Measurements from ENCODE around the gene C5.

Gene C5

GRCh38 chr9:120966013-120966369 lies 84.1 kb downstream of the C5 start:
- DNase-seq (ENCODE audit: low spot score): no peak
- TF ChIP-seq, protein P1, sequence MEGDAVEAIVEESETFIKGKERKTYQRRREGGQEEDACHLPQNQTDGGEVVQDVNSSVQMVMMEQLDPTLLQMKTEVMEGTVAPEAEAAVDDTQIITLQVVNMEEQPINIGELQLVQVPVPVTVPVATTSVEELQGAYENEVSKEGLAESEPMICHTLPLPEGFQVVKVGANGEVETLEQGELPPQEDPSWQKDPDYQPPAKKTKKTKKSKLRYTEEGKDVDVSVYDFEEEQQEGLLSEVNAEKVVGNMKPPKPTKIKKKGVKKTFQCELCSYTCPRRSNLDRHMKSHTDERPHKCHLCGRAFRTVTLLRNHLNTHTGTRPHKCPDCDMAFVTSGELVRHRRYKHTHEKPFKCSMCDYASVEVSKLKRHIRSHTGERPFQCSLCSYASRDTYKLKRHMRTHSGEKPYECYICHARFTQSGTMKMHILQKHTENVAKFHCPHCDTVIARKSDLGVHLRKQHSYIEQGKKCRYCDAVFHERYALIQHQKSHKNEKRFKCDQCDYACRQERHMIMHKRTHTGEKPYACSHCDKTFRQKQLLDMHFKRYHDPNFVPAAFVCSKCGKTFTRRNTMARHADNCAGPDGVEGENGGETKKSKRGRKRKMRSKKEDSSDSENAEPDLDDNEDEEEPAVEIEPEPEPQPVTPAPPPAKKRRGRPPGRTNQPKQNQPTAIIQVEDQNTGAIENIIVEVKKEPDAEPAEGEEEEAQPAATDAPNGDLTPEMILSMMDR (IDR thresholded peaks at IDR 0.05; ENCODE audit: borderline replicate concordance, control extremely low read depth, extremely low read depth, insufficient read depth, missing control alignments): no peak
- in situ Hi-C loops (cut with MboI; ENCODE audit: low sequenced_read_pairs, unreplicated experiment): no loop called here

DNA sequence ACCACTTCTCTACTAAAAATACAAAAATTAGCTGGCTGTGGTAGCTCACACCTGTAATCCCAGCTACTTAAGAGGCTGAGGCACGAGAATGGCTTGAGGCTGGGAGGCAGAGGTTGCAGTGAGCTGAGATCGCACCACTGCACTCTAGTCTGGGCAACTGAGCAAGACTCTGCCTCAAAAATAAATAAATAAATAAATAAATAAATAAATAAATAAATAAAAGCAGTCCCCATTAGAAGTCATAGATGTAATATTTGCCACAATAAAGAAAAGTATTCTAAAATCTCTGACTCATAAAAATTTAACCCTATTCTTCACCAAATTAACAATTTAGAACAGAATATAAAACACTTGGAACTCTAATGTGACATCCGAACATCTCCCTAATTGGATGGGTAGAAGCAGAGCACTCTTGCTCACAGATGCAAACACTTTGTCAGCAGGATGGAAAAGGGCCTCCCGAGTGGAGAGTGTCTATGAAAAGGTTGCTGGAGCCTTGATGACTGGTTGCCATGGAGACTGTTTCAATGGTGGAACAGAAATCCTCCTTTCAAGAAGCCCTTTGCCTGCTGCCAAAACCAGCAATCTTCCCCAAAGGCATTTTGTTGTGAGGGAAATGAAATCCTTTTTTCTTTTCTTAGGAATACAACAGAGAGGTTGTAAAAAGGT lies 84.6 kb downstream of the C5 start:
- in situ Hi-C loops (cut with MboI; ENCODE audit: low sequenced_read_pairs, unreplicated experiment): no loop called here
- TF ChIP-seq, protein P1 (IDR thresholded peaks at IDR 0.05; ENCODE audit: borderline replicate concordance, control extremely low read depth, extremely low read depth, insufficient read depth, missing control alignments): no peak
- no peak for DNase-seq (ENCODE audit: low spot score)

DNA sequence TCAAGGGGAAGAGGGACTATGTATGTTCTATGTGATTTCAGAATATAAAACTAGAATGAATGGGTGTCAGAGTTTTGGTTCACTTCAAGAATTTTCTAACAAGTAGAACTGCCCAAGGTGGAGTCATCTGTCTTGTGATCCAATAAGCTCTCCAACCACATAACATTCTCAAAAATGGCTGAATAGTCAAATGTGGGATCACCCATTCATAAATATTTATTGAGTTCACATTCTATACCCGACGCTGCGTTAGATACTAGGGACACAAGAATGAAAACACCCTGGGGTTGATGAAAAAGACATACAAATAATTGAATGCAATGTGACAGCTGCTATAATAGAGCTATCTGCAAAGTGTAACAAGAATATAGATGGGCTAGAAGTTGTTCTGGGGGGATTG lies 88.1 kb downstream of the C5 start:
- TF ChIP-seq, protein P1 (IDR thresholded peaks at IDR 0.05; ENCODE audit: borderline replicate concordance, control extremely low read depth, extremely low read depth, insufficient read depth, missing control alignments): no peak
- in situ Hi-C loops (cut with MboI; ENCODE audit: low sequenced_read_pairs, unreplicated experiment): no loop called here
- DNase-seq (ENCODE audit: low spot score): no peak

DNA sequence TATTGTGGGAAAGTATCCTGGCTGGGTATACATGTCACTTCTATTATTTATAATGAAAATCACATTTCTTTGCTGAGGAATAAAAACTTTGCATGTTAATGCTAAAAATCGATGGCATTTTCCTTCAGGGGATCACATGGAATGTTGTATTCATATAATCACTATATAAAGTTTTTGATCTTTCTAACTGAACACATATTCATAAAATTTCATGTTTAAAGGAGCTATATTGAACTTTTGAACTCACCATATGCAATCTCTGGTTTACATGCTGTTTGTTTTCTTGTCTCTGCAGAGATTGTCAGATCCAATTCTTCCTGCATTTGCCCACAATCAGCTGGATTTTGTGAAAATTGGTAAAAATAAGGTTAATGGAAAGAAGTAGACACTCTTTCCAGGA lies 90.1 kb downstream of the C5 start:
- in situ Hi-C loops (cut with MboI; ENCODE audit: low sequenced_read_pairs, unreplicated experiment): no loop called here
- TF ChIP-seq, protein P1 (IDR thresholded peaks at IDR 0.05; ENCODE audit: borderline replicate concordance, control extremely low read depth, extremely low read depth, insufficient read depth, missing control alignments): no peak
- DNase-seq (ENCODE audit: low spot score): no peak

DNA sequence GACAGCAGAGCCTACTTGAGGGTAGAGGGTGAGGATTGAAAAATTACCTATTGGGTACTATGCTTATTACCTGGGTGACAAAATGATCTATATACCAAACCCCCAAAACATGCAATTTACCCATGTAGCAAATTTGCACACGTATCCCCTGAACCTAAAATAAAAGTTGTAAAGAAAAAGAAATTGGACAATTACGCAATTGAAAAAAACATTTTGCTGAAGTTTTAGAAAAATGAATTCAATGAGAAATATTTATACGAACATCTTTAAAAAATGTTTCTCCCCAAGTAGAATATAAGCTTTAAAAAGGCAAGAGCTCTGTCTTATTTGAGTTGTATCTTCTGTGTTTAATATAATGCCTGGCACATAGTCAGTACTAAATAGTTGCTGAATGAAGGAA lies 93.2 kb downstream of the C5 start:
- DNase-seq (ENCODE audit: low spot score): no peak
- in situ Hi-C loops (cut with MboI; ENCODE audit: low sequenced_read_pairs, unreplicated experiment): no loop called here
- TF ChIP-seq, protein P1 (IDR thresholded peaks at IDR 0.05; ENCODE audit: borderline replicate concordance, control extremely low read depth, extremely low read depth, insufficient read depth, missing control alignments): no peak

DNA sequence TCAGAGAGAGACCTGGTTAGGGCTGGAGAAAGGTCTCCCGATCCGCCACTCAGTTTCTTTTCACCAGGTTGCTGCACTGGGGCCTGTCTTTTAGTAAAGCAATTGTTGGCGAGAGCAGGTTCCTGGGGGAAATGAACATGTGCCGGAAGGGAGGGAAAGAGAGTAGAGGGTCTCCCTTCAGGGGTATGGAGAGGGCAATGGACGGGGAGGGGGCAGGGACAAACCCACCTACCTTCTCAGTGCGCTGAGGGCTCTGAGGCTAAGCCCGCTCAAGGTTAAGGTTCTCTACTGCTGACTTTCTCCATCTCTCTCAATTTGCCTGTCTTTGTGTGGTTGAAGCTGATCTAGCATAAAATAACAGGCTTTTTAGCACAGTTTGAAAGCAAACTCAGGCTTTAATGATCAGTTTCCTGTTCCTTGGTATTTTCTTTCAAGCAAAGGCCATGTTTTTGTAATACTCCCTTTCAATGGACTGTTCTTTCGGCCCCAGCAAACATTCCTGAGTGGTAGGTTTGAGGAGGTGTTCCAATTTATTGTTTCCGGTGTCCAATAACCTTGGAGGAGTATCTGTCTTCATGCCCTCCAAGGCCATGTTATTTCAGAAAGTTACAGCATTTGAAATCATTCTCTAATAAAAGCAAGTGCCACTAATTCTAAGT lies 98.0 kb downstream of the C5 start:
- DNase-seq (ENCODE audit: low spot score): no peak
- TF ChIP-seq, protein P1 (IDR thresholded peaks at IDR 0.05; ENCODE audit: borderline replicate concordance, control extremely low read depth, extremely low read depth, insufficient read depth, missing control alignments): no peak
- in situ Hi-C loops (cut with MboI; ENCODE audit: low sequenced_read_pairs, unreplicated experiment): no loop called here

All from GM13976 (cell line).